K562 (cell line): Measurements from ENCODE around the gene GJB4.

ENCODE experiments used
- BRF1 ChIP-seq: IDR thresholded peaks from 3 replicates; pipeline ENCODE4 v1.6.1; 2011; ENCODE audit warnings: borderline replicate concordance, mild to moderate bottlenecking; ENCODE audit not compliant: insufficient read length; ENCODE audit errors: extremely low read depth
- CAMTA2 ChIP-seq: fragments of 250-450 bp; sonication (Bioruptor Pico); conservative IDR thresholded peaks from 2 replicates; pipeline ENCODE4 v1.5.1; 2022
- CGGBP1 ChIP-seq: fragments of 250-450 bp; sonication (Bioruptor Pico); IDR thresholded peaks from 2 replicates; pipeline ENCODE4 v1.9.0; 2021; ENCODE audit warnings: mild to moderate bottlenecking
- CTCF ChIP-seq, 3 experiments: IDR thresholded peaks in 2 of 3; conservative IDR thresholded peaks in 1 of 3; 2 replicates each; pipeline ENCODE4 v1.5.1; 2011 to 2012; ENCODE audit warnings: low read length in 3 of 3, mild to moderate bottlenecking in 3 of 3, control low read depth in 2 of 3, improper control_type of control experiment in 1 of 3, inconsistent platforms in 1 of 3, low read depth in 1 of 3, mixed read lengths in 1 of 3, moderate library complexity in 1 of 3; ENCODE audit not compliant: insufficient read depth in 2 of 3
- DMBX1 ChIP-seq: fragments of 250-450 bp; sonication (Bioruptor Pico); IDR thresholded peaks from 2 replicates; pipeline ENCODE4 v1.8.0; 2022; ENCODE audit warnings: inconsistent platforms, mild to moderate bottlenecking, moderate library complexity, borderline replicate concordance
- GABPA ChIP-seq: fragments of 200-800 bp; sonication (Bioruptor generic); conservative IDR thresholded peaks from 2 replicates; pipeline ENCODE4 v1.6.1; 2016; ENCODE audit warnings: low read depth, missing genetic modification characterization, missing compliant biosample characterization
- POLR2AphosphoS5 ChIP-seq: IDR thresholded peaks from 2 replicates; pipeline ENCODE4 v1.6.1; 2011; ENCODE audit warnings: mild to moderate bottlenecking, low read depth, low read length, moderate library complexity; ENCODE audit not compliant: control insufficient read depth, insufficient read depth
- RAD51 ChIP-seq: fragments of 450-650 bp; IDR thresholded peaks from 2 replicates; pipeline ENCODE4 v1.7.1; 2016; ENCODE audit warnings: low read depth, mild to moderate bottlenecking, borderline replicate concordance
- TAF1 ChIP-seq: IDR thresholded peaks from 2 replicates; pipeline ENCODE4 v1.6.1; 2011; ENCODE audit warnings: mild to moderate bottlenecking, low read length, moderate library complexity; ENCODE audit not compliant: insufficient read depth, control insufficient read depth, severe bottlenecking; ENCODE audit errors: extremely low read depth
- USF2 ChIP-seq: sonication (generic); formaldehyde crosslinking; IDR thresholded peaks from 2 replicates; pipeline ENCODE4 v1.5.0; 2020; ENCODE audit warnings: missing genetic modification reagents
- YY1 ChIP-seq, 3 experiments: IDR thresholded peaks; 2 replicates each; pipeline ENCODE4 v1.6.1; 2011; ENCODE audit warnings: low read length in 2 of 3, mild to moderate bottlenecking in 2 of 3, moderate library complexity in 2 of 3, borderline replicate concordance in 1 of 3, control low read depth in 1 of 3, low read depth in 1 of 3; ENCODE audit not compliant: insufficient read depth in 3 of 3, insufficient replicate concordance in 2 of 3, control insufficient read depth in 1 of 3, insufficient read length in 1 of 3; ENCODE audit errors: extremely low read depth in 1 of 3
- ZFX ChIP-seq: sonication (generic); formaldehyde crosslinking; IDR thresholded peaks from 2 replicates; pipeline ENCODE4 v1.8.0; 2022; ENCODE audit warnings: mild to moderate bottlenecking, missing genetic modification reagents, moderate library complexity
- ZNF24 ChIP-seq: fragments of 450-650 bp; IDR thresholded peaks from 2 replicates; pipeline ENCODE4 v1.6.1; 2016
- ZNF347 ChIP-seq: fragments of 450-650 bp; formaldehyde crosslinking; IDR thresholded peaks from 2 replicates; pipeline ENCODE4 v1.4.0; 2020; ENCODE audit warnings: low read depth, mild to moderate bottlenecking, moderate library complexity

- TF ChIP-seq TAF1 (no peak), ZNF347 (CRISPR knock-in tag) (no peak), CGGBP1 (CRISPR knock-in tag) (no peak), GABPA (tag) (no peak), USF2 (CRISPR knock-in tag) (no peak), YY1 (IDR thresholded peaks at IDR 0.05; ENCODE audit: borderline replicate concordance in 1 of 3, control insufficient read depth in 1 of 3, extremely low read depth in 1 of 3, insufficient read depth in 3 of 3, insufficient read length in 1 of 3, insufficient replicate concordance in 2 of 3, low read depth in 1 of 3, low read length in 2 of 3) (no peak), ZNF24 (no peak), CTCF (IDR thresholded peaks at IDR 0.05 in 2 of 3, conservative IDR thresholded peaks at IDR 0.05 in 1 of 3; ENCODE audit: insufficient read depth in 2 of 3, low read depth in 1 of 3, low read length in 3 of 3) (no peak), RAD51 (no peak), POLR2AphosphoS5 (no peak), DMBX1 (no peak), CAMTA2 (CRISPR knock-in tag) (no peak), ZFX (CRISPR knock-in tag) (no peak), BRF1 (no peak)
These were observed 8.9 kb upstream of the GJB4 start for GRCh38 chr1:34750610-34751009.
